Measurements from ENCODE around the gene SLC39A3.

Gene SLC39A3

DNA sequence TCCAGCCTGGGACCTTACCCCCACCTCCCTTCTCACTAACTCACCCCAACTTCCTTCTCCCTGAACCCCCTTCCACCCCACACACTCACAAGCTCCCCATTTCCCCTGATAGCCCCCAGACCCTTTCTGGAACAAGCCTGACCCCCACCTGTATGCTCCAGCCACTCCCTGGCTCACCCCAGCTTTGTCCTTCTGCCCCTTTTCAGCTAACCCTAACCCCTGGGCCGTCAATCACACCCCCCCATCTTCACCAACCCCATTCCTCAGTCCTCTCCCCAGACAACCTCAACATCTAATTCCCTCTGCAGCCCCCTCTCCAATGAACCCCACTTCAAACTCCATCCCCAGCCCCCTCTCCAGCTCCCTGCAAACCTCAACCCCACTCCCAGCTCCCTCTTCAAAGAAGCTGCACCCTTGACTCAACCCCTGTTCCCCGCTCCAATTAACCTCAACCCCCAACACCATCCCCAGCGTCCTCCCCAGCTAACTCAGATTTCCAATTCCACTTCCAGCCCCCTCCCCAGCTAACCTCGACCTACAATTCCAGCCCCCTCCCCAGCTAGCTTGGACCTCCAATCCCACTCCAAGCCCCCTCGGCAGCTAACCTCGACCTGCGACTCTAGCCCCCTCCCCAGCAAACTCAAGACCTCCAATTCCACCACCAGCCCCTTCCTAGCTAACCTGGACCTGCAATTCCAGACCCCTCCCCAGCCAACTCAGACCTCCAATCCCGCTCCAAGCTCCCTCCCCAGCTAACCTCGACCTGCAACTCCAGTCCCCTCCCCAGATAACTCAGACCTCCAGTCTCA is 38.3 kb downstream of the SLC39A3 start:
- no peak for DNase-seq

DNA sequence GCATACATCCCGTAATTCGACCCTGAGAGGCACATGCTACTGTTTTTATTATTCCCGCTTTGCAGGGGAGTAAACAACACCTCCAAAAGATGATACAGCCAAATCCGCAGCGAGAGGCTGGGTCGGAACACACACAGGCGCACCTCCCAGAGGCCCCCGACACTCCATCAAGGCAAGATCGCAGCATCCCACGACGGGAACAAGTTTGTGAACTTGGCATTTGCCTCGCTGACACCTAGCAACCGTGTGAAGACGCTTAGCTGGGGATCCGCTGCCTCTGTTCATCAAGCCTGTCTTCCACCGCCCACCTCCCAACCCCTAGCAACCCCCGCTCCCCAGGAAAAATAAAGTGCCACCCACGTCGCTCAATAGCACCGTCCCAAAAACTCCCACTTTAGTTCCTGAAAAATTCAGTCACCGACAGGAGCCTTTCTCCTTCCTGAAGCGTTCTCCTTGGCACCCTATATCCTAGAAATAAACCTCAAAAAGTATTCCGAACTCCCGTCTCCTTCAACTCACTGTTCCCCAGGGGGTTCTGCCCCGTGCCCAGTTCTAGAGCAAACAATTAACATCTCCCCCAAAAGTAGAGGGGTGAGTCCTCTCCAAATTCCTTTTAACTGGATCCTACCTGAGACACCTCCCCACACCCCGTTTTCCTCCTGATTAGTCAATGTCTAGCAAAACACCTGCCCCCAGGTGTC is 39.0 kb downstream of the SLC39A3 start:
- DNase-seq: no peak

DNA sequence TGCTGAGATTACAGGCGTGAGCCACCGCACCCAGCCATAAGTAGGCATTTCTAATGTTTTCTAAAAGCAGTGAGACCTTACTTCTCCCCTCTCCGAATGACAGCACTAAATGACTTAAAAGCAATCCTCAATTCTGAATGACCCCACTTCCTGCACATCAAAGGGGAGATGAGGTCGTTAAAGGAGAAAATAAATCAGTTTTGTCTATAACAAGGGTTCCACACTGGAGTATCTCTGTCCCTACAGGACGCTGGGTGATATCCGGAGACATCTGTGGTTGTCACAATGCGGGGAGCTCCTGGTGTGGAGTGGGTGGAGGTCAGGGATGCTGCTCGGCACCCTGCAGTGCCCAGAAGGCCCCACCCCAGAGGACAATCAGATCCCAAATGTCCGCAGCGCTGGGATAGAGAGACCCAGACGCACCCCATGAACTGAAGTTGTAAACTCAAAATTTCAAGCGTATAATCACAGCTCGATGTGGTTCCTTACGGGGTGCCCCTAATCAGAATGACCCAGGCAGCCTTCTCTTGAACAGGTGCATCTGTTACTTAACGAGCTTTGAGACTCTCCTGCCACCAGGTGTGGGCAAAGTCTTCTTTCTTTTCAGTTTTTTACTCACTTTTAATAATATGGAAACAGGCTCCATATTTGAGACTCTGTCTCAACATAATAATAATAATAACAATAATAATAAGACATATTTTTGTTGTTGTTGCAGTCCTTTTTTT is 40.2 kb downstream of the SLC39A3 start:
- no peak for DNase-seq

DNA sequence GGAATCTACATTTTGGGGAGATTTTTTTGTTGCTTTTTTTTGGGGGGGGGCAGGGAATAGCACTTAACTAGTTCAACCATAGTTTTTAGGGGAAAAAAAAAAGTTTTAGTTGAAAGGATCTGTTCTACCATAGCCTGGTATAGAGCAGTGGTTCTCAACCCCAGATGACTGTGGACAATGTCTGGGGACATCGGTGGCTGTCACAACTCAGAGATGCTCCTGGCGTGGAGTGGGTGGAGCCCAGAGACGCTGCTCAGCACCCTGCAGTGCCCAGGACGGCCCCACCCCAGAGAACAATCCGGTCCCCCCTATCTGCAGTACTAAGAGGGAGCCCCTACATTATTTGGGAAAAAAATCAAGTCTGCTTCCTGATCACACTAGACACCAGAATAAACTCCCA is 45.6 kb downstream of the SLC39A3 start:
- no peak for DNase-seq

DNA sequence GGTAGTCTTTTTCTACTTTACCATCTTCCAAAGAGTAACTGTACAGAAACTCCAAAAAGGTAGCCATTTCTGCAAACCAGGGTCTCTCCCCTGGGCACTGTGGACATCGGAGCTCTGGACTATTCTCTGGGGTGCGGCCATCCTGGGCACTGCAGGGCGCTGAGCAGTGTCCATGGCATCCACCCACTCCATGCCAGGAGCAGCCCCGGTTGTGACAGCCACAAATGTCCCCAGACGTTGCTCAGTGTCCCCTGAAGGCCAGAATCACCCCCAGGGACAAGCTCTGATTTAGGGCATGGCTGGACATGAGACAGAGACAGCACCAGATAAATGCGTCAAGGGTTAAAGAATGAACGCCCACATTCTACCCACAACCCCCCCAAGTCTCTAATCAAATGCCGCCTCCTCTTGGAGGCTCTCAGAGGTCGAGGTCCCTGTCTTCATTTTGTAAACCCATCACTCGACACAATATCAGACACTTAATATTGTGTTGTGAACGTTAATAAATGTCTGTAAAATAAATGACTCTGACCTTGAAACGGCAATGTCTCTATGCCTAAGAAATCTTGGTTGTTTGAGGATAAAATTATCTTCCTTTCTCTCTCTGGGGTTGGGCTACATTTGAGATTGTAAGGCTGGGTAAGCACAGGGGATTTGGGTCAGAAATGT is 46.2 kb downstream of the SLC39A3 start:
- DNase-seq: no peak

DNA sequence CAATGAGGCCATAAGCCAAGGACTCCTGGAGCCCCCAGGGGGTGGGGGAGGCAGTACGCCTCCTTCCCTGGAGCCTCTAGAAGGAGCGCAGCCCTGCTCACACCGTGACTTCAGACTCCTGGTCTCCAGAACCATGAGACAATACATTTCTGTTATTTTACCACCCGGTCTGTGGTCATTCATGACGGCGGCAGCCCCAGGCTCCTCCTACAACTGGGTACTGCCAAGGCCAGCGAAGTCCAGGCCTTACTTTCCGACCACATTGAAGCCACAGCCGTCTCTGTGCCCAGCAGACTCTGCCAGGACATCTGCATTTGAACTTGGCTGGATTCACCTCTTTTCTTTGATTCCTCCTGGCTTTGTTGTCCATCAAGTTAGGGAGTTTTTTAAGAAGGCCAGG is 47.9 kb downstream of the SLC39A3 start:
- DNase-seq: no peak

DNA sequence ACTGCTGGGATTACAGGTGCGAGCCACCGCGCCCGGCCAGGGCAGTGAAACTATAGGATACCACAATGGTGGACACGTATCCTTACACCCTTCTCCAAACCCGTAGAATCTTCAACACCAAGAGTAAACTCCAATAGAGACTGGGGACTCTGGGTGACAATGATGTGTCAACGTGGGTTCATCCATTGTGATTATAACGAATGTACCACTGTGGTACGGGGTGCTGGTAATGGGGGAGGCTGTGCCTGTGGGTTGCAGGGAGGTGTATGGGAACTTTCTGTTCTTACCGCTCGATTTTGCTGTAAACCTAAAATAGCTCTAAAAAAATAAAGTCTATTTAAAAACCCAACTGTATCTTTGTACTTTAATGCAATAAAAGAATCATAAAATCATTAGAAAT is 49.0 kb downstream of the SLC39A3 start:
- DNase-seq: no peak

DNA sequence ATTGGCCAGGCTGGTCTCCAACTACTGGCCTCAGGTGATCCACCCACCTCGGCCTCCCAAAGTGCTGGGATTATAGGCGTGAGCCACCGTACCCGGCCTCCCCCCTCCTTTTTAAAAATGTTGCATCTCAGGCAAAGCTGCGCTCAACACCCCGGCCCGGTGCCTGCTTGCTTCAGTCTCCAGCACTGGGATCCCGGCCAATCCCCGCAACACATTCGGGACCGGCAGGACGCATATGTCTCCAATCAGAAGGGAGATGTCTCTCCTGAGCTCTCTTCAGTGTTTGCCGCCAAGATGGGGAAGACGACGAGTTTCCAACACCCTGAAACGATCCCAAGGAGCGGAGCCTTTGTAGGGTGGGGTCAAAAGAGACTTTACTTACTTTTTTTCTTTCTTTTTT is 53.5 kb downstream of the SLC39A3 start:
- DNase-seq: no peak

DNA sequence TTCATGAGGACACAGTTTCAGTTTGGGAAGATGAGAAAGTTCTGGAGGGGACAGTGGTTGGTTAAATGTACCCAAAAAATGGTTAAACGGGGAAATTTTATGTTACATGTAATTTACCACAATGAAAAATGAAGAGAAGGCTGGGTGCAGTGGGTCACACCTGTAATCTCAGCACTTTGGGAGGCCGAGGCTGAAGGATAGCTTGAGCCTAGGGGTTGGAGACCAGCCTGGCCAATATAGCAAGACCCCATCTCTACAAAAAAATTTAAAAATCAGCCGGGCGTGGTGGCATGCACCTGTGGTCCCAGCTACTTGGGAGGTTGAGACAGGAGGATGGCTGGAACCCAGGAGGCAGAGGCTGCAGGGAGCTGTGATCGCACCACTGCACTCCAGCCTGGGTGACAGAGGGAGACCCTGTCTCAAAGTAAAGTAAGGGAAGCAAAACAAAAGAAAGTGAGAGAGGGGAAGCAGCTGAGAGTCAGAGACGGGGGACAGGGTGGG is 54.6 kb downstream of the SLC39A3 start:
- DNase-seq: no peak

DNA sequence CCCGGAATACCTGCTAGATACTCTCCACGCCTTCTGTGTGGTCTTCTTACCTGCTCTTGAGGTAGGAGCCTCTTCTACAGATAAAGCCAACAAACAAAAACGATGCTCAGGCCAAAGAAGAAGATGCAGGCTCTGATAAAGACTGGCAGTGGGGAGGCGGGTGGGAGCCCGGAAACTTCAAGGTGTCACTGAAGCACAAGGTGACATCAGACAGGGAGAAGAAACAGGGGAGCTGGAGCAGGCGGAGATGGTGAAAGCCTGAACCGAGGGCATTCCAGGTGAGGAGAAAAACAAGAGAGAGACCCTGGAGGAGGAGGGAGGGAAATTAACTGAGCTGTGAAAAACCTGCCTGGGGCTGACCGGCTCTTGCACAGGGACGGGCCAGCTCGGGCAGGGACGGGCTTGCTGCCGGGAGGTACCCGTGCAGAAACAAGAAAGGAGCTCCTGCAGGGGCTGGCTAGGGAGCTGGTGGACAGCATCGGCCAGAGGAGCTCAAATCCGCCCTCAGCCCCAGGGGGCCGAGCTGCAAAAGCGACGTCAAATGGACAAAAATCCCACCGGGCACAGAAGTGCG is 56.3 kb downstream of the SLC39A3 start:
- DNase-seq: no peak

All from AML-193 (cell line).